Effector CD8-positive, alpha-beta T cell (primary cell): ENCODE results near the gene TMEM14B.
"Not testable (repeated sequence)": the region's sequence is repeated elsewhere in the genome, so short reads cannot be mapped to it uniquely, and the experiment has no call there.

Experiments
- DNase-seq: peaks from one replicate; lab custom pipeline; 2025; lab: John Stamatoyannopoulos, UW
- total RNA-seq, 4 experiments: gene quantifications; one replicate each; lab custom pipeline; 2026; lab: John Stamatoyannopoulos, UW

TMEM14B gene
- total RNA-seq = 26.9 to 39.9 (median 32.0) reads per million in 4 experiments

DNA sequence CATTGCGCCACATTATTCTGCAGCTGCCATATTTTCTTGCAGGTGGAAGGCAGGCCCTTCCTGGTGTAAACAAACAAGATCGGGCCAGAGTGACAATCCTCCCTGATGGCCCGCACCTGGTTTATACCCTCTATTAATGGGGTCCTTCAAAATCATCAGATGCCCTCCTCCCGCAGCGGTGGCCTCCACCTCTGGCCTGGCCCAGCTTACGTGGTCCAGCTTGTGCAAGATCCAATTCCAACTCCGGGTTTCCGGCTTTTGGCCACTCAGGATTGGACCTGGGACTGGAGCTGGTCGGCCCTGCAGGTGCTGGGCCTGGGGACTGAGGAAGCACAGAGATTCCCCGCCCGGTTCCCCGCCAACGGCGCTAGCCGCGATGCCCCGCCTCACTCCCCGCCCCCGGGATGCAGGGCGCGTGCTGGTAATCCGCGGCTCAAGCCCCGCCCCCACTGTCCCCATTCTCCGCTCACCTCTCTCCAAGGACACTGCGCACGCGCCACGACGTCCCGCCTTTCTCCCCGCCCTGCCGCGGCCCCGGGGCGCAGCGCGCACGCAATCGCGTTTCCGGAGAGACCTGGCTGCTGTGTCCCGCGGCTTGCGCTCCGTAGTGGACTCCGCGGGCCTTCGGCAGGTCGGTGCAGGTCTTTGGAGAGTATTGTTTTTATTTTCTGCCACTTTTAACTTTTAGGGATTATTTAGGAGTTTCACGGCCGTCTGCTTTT, at the start of gene TMEM14B:
TMEM14B (plus strand) TSS at position 555 of the 722 bp plus-strand sequence. CDS start 1,441 bp downstream, outside the sequence.
- peak; percentile 98 for DNase-seq

DNA sequence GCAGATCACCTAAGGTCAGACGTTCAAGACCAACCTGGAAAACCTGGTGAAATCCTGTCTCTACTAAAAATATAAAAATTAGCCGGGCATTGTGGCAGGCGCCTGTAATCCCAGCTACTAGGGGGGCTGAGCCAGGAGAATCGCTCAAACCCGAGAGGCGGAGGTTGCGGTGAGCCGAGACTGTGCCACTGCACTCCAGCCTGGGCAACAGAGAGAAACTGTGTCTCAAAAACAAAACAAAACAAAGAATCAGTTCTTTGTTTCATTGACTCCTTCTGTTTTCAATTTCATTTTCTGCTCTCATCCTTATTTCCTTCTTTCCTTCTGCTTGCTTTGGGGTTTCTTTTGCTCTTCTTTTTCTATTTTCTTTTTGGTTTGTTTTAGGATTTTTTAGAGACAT, 33.6 kb upstream of the TMEM14B start:
- DNase-seq = no peak

- peak; percentile 39 for DNase-seq
These were observed 28.2 kb upstream of the TMEM14B start for GRCh38 chr6:10719296-10719963.

DNA sequence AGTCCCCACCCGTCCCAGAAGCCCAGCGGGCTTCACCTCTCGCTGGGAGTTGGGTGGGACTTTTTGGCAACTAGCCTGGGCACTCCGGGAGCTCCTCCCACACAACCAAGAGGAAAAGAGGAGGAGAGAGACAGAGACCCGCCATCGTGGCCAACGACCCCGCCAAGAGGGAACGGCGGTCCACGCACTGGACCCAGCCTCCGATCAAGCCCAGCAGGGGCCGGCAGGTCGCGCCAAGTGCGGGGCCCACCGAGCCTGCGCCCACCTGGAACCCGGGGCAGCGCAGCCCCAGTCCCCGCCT, 27.7 kb upstream of the TMEM14B start:
- DNase-seq = no peak

DNA sequence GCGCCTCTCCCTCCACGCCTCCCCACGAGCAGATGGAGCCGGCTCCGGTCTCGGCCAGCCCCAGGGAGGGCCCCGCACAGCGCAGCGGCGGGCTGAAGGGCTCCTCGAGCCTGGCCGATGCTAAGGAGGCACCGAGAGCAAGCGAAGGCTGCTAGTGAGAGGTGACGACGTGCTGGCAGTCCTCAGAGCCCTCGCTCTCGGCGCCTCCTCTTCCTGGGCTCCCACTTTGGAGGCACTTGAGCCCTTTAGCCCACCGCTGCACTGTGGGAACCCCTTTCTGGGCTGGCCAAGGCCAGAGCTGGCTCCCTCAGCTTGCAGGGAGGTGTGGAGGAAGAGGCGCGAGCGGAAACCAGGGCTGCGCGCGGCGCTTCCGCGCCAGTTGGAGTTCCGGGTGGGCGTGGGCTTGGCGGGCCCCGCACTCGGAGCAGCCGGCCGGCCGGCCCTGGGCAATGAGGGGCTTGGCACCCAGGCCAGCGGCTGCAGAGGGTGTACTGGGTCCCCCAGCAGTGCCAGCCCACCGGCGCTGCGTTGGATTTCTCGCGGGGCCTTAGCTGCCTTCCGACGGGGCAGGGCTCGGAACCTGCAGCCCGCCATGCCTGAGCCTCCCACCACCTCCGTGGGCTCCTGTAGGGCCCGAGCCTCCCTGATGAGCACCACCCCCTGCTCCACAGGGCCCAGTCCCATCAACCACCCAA, 27.2 kb upstream of the TMEM14B start:
- DNase-seq = peak; percentile 42

DNA sequence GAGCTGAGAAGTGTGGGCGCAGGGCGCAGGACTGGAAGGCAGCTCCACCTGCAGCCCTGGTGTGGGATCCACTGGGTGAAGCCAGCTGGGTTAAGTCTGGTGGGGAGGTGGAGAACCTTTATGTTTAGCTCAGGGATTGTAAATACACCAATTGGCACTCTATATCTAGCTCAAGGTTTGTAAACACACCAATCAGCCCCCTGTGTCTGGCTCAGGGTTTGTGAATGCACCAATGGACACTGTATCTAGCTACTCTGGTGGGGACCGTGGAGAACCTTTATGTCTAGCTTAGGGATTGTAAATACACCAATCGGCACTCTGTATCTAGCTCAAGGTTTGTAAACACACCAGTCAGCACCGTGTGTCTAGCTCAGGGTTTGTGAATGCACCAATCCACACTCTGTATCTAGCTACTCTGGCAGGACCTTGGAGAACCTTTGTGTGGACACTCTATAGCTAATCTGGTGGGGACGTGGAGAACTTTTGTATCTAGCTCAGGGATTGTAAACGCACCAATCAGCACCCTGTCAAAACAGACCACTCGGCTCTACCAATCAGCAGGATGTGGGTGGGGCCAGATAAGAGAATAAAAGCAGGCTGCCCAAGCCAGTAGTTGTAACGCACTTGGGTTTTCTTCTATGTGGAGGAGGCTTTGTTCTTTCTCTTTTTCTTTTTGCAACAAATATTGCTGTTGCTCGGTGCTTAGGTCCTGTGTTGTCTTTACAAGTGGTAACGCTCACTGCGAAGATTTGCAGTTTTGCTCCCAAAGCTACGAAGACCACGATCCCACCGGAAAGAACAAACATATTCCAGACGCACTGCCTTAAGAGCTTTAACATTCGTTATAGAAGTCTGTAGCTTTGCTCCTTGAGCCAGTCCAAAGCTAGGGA, 26.4 kb upstream of the TMEM14B start:
- DNase-seq = not testable (repeated sequence)

DNA sequence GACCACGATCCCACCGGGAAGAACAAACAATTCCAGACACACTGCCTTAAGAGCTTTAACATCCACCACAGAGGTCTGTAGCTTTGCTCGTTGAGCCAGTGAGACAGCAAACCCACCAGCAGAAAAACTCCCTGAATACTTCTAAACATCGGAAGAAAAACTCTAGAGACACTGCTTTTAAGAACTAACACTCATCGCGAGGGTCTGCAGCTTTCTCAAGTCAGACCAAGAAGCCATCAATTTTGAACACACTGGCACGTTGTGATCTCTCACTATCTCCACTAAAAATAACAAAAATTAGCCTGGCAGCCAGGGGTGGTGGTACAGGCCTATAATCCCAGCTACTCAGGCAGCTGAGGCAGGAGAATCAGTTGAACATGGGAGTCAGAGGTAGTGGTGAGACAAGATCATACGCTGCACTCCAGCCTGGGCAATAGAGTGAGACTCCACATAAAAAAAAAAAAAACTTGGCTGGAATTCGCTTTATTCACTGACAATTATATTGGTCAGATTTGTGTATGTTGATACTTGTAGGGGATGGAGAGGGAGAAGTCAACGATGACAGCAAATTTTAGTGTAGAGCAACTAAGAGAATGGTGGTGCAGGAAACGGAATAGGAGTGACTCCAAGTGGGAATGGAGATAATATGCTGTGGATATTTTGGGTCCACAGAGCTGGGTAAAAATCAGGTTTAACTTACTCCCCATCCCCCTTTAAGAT, 25.6 kb upstream of the TMEM14B start:
- DNase-seq = no peak

- no peak for DNase-seq
These were observed 25.1 kb upstream of the TMEM14B start for GRCh38 chr6:10722570-10722819.

- DNase-seq = peak; percentile 57
These were observed 24.6 kb upstream of the TMEM14B start, which contains the start of gene TMEM14C for GRCh38 chr6:10722820-10723566. Gene TMEM14C (plus strand): TSS chr6:10723070. CDS start chr6:10724614, 1,544 bp downstream.

DNA sequence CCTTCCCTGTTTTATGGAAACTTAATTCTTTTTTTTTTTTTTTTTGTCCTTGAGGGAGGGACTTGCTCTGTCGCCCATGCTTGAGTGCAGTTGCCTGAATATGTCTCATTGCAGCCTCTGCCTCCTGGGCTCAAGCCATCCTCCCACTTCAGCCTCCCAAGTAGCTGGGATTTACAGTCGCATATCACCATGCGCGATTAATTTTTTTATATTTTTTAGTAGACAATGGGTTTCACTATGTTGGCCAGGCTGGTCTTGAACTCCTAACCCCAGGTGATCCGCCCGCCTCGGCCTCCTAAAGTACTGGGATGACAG, 24.1 kb upstream of the TMEM14B start:
- no peak for DNase-seq

GRCh38 chr6:10725044-10725443, 22.6 kb upstream of the TMEM14B start:
- no peak for DNase-seq

- DNase-seq = no peak
These were observed 21.9 kb upstream of the TMEM14B start for GRCh38 chr6:10725716-10726115.

- no peak for DNase-seq
These were observed 17.4 kb upstream of the TMEM14B start for GRCh38 chr6:10730254-10730653.

- no peak for DNase-seq
These were observed 14.4 kb upstream of the TMEM14B start for GRCh38 chr6:10733151-10733715.

DNA sequence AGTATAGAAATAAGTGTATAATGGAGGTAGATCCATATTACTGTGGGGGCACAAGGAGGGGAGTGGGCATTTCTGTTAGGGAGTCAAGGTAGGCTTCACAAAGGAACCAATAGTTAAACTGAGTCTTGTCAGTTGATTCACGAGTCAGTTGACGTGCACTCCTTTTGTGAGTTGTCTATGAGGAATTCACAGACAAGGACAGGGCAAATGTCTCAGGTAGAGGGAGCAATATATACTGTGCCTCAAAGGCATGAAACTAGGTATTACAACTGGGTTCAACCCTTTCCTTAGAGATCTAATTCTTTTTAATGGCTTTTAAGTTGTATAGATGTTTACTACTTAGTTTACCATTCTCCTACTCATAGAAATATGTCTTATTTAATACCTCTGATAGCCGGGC, 13.7 kb upstream of the TMEM14B start:
- DNase-seq = no peak

DNA sequence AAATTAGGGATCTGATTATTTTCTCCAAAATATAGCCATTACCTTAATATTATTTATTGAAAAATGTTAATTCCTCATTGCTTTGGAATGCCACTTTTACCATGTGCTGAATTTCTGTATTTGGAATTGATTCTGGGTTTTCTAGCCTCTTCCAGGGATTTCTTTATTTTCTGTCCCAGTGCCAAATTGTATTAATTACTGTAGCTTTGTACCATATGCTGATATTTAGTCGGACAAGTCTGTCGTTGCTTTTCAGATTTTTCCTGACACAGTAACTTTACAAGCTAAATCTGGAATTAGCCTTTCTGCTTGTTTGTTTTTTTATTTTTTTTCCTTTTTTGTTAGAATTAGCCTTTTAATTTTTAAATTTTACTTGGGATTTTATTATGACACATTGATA, 10.9 kb upstream of the TMEM14B start:
- no peak for DNase-seq

- DNase-seq = no peak
These were observed 7.5 kb upstream of the TMEM14B start for GRCh38 chr6:10740061-10740460.

- not testable (repeated sequence) for DNase-seq
These were observed 6.0 kb upstream of the TMEM14B start for GRCh38 chr6:10741643-10742042.

DNA sequence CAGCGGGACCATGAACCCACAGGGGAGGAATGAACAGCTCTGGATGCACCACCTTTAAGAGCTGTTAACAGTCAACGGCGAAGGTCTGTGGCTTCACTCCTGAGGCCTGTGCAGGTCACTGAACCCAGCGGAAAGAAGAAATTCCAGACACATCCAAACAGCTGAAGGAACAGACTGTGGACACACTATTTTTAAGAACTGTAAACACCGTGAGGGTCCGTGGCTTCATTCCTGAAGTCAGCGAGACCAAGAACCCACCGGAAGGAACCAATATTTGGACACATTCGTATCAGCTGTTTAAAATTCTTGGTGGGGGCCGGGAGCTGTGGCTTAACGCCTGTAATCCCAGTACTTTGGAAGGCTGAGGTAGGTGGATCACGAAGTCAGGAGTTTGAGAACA, 5.4 kb upstream of the TMEM14B start:
- no peak for DNase-seq

DNA sequence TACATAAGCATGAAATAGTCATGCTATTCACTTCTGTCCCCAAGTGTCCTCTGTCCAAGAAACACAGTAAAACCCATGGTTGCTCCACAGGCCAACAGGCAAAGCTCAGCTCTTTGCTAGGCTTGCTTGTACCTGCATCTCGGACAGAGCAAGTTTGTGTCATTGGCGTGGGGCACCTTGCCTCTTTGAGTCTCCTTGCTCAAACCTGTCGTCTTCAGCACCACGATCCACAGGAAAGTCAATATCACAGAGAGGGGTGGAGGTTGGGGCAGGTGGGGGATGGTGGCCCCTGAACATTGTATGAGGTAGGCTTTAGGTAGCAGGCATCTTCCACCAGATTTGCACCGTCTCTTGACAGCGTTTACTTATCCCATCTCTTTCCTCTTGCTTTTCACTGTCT, 4.1 kb upstream of the TMEM14B start:
- no peak for DNase-seq

GRCh38 chr6:10745116-10745515, 2.5 kb upstream of the TMEM14B start:
- DNase-seq = no peak
